Muscle of arm (tissue), 12 donors: Measurements from ENCODE around the gene TNK2. TPM values are rescaled to one million over a fixed set of nuclear protein-coding genes. Genes with fewer than 3 reads are reported as not detected.
"Not testable (repeated sequence)": the region's sequence is repeated elsewhere in the genome, so short reads cannot be mapped to it uniquely, and the experiment has no call there.

Source experiments
- DNase-seq: peaks from one replicate; pipeline ENCODE4 v3.0.0-alpha.2; 2013
- polyA plus RNA-seq, 12 donors: library from polyadenylated mRNA; unstranded; fragments of 120-200 nt; gene quantifications; one replicate each; pipeline ENCODE4 v1.2.1, GENCODE V29; 2013; ENCODE audit not compliant: insufficient read length in 12 of 12

TNK2 gene
- polyA plus RNA-seq, 12 donors, result 59.5 to 151 (median 111) TPM; not detected in 1

GRCh38 chr3:195901836-195902585 is 6.3 kb downstream of the TNK2 start:
- not testable (repeated sequence) for DNase-seq

DNA sequence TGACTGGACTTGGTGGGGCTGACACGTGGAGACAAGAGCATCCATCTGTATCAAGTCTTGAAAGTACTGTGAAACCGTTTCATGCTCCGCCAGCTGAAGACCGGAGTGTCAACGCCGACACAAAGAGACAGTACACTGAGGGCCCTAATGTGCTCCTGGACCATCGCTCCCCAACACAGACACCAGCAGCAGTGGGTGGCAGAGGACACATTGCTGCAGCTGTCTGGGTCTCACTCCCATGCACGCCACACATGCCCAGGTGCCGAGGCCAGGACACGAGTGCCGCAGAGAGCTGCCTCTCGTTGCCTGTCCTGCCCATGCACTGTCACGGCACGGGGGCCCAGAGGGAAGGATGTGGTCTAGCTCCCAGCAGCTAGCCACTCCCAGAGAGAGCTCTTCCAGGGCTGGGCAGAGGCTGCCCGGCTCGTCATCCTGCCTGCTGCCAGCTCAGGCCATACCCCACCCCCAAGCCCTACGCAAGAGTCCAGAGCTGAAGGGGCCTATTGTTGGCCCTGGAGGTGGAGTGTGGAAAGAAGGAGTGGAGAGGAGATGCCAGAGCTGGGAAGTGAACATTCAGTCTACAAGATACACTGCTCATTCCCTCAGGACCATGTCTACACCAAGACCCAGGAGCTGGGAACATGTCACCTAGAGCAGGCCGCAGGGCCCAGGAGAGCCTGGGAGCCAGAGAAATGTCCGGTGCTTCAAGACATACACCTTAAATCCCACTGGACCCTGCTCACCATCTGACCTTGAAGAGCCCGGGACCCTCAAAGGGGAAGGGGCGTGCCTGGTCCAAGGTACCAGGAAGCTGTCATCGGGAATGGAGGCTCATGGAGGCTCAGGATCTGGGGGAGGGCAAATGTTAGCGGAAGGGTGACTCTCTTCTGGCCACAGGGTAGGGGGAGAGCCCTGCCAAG is 7.7 kb downstream of the TNK2 start:
- DNase-seq, result no peak

- no peak for DNase-seq
These were observed 8.5 kb downstream of the TNK2 start for GRCh38 chr3:195899701-195900435.

- no peak for DNase-seq
These were observed 10.4 kb downstream of the TNK2 start for GRCh38 chr3:195897853-195898415.

DNA sequence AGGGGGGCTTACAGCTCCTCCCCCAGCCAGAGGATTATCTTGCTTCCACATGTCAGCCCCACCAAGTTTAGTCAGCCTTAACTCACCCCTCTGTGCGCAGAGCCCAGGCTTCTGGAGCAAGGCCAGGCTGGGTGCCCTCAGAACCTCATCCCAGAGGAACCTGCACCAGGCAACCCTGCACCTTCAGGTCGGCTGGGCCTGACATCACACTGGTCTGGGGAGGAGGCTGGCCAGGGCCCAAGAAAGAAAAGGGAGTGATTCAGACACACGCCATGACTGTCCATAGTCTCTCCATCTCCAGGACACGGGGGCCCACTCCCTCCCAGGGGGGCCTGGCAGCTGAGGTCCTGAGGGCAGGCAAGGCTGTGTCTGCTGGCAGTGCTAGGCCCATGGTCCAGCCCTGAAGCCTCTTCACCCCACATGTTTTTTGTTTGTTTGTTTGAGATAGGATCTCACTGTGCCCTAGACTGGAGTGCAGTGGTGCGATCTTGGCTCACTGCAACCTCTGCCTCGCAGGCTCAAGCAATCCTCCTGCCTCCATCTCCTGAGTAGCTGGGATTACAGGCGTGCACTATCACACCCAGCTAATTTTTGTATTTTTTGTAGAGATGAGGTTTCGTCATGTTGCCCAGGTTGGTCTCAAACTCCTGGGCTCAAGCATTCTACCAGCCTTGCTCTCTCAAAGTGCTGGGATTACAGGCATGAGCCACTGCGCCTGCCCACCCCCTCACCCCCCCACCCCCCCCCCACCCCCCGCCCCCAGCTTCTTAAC is 11.1 kb downstream of the TNK2 start:
- DNase-seq, result no peak

GRCh38 chr3:195896361-195897080 is 11.8 kb downstream of the TNK2 start:
- DNase-seq, result peak; percentile 82

DNA sequence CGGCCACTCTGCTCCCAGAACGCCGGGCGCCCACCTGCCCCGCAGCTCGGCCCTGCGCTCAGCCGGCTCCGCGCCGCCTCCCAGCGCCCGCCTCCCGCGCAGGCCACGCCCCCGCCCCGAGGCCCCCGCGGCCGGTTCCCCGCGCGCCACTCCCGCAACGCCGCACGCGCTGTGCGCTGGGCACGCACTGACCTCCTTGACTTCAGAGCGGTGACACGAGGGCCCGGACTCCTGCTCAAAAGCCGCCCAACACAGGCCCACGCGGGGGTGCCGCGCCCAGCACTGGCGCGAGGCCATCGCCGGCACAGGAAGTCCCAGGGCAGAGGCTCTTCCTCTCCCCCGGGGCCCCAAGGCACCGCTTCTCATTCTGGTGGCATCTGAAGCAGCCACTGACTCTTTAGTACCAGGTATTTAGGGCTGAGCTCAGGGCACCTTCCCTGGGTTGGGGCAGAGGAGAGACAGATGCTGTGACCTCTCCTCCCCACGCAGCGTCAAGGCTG is 12.4 kb downstream of the TNK2 start:
- peak; percentile 35 for DNase-seq

GRCh38 chr3:195895078-195895860 is 13.1 kb downstream of the TNK2 start:
- peak; percentile 36 for DNase-seq

GRCh38 chr3:195893916-195894465 is 14.4 kb downstream of the TNK2 start:
- DNase-seq, result no peak

GRCh38 chr3:195893516-195893915 is 14.8 kb downstream of the TNK2 start:
- peak; percentile 43 for DNase-seq

DNA sequence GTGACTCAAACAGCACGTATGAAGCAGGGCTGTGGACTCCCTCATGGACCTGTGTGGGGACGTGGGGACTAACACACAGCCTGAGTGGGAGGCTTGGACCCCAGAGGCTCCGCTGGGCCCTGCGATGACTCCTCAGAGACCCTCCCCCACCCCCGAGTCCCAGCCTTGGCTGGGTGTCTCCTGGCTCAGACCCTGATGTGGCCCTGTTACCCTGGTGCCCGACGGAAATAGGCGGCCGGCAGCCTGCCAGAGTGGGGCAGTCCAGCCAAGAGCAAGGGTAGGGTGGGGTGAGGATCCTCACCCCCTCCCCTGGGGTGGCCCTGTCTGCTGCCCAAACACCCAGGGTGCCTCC is 15.3 kb downstream of the TNK2 start:
- no peak for DNase-seq

GRCh38 chr3:195892105-195893043 is 16.0 kb downstream of the TNK2 start:
- peak; percentile 83 for DNase-seq

DNA sequence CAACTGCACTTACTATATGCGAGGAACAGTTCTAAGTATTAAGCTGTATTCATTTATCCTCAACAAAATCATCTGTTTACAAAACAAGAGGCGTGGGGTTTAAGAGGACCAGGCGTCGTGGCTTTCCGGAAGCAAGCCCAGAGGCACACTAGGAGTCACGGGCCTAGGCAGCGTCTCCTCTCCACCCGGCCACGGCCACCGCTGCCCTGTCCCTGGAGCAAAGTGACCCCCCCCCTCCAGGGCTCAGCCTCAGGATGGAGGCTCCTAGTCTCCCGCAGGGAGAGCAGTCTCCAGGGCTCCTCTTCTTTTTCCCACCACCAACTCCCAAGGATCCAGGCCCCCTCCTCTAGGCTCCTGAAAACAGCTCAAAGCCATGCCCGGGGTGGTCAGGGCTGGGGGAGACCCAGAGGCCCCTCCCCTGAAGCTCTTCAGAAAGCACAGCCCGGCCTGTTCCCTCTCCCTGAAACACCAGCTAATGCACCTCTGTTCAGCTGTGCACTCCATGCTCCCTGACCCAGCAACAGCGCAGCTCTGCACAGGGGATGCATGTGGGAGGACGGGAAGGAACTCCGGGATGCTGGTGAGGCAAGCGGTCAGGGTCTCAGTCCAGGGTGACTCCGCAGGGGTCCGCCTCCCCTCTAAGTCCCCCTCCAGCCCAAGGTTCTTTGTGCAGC is 16.8 kb downstream of the TNK2 start:
- DNase-seq, result no peak

DNA sequence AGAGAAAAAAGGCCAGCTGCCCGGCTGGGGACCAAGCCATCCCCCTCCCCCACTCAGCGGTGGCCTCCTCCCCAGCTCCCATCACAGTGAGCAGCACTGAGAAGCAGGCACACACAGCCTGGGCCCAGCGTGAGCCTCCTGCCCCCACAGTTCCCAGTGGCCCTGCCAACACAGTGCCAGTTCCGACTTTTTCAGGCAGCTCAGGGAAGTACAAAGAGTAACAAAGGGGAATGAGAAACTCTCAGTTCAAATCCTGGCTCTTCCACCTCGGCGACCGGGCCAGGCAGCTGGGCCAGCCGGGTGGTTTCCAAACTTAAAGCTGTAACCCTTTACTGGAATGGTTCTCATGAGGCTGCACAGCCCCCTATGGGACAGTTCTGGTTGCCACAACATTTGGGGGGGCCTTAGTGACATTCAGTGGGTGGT is 18.5 kb downstream of the TNK2 start:
- DNase-seq, result no peak

DNA sequence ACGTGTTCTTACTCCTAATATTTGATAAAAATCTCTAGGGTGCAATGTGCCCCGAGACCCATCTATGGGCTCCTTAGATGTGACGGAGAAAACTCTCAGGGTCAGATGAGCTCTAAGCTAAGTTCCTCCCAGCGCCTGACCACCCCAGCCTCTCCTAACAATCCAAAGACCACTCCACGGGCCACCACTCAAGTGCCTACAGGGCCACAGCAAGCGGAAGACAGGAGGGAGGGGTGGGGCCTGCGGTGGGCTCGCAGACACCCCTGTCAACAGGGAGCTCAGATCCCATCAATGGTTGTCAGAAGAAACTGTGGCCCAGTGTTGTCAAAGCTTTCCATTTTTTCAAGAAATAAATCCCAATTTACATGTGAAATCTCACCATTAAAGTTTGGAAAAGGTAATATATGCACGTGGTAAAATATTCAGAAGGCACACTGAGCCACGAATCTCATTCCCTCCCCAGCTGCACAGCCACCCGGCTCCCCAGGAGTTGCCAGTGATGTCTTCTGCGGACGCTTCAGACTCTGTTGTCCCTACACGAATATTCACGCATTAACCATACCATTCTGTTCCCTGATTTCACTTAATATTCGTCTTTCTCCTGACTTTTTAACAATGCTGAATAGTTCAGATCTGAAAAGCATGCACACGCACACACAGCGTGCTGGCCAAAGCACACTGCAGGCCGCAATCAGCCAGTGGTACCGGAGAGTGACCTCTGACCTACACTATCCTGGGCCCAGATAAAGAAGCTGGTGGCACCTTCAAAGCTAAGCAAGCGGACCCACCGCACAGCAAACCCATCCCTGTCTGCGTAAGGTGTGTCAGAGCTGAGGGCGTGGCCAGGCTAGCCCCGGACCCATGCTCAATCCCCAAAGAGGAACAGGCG is 19.1 kb downstream of the TNK2 start:
- DNase-seq, result no peak

DNA sequence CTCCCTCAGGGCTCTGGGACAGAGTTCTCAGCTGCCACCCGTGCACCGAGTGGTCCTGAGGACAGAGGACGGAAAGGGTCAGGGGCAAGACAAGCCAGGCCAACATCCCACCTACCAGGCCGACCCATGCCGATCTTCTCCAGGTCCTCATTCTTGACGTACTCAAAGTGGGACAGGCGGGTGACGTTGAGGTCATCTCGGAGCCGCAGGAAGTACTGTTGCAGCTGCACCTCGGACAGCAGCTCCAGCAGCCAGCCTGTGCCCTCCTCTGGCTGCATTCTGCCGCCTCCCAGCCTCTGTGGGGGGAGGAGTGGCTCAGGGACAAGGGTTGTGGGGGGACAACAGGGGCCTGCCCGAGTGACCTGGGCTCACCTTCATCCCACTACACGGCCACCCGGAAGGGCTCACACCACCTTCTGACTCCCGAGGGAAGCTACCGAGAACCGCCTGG is 20.0 kb downstream of the TNK2 start:
- DNase-seq, result no peak
